T-helper 1 cell (primary cell): Measurements from ENCODE around the gene GJA3.

Experiments
- DNase-seq, 5 donors: peaks; one replicate each; pipeline ENCODE4 v3.0.0-alpha.2; 2012 to 2020
- total RNA-seq, 4 donors: gene quantifications; one replicate each; lab custom pipeline; 2026; lab: John Stamatoyannopoulos, UW

Gene GJA3
- 0 to 0.23 (median 0.06) reads per million in 4 donors for total RNA-seq

- DNase-seq, result peak in 3 of 5 donors; percentile 31 to 48 (median 43)
These were observed at the start of gene GJA3 for GRCh38 chr13:20160306-20161274. Gene GJA3 (minus strand): TSS chr13:20161052. CDS start chr13:20143288, 17,764 bp downstream.

- no peak for DNase-seq
These were observed 49.1 kb upstream of the GJA3 start for GRCh38 chr13:20209948-20210347.

- no peak for DNase-seq
These were observed 45.9 kb upstream of the GJA3 start for GRCh38 chr13:20206698-20207235.

GRCh38 chr13:20206065-20206697 lies 45.3 kb upstream of the GJA3 start:
- DNase-seq, result no peak

DNA sequence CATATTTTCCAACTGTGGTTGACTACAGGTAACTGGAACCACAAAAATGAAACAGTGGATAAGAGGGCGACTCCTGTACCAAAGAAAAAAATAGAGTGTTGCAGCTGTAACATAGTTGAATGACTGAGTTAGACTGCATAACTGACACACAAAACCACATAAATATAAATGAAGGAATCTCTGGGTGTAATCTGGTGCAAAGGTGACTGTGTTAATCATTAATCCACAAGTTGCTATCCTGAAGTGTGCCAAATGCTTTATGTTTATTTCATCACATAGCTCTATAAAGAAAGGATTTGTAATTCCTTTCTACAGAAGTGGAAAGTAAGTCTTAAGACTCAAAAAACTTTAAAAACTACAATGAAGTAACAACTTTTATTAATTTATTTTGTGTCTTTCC lies 37.9 kb upstream of the GJA3 start:
- no peak for DNase-seq

DNA sequence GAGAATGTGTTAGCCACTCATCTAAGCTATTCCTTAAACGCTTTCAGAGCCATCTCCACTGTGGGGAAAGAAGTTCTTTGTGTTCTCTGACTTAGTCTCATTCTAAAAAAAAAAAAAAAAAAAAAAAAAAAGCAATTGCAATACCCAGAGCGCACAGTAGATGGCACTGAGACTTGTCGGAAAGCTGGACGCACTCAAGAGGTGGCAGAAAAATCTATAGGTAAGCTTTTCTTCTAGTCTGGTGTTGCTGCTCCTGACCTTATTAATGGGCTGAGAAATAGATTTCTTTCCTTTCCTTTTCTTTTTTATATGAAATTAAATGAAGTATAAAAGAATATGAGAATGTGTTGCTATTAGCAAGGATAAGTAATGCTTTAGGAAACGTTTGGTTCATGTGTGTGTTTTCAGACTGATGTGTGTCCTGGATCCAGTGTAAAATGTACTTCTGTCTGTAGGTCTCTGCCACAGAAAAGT lies 36.5 kb upstream of the GJA3 start:
- DNase-seq, result peak in 1 of 5 donors; percentile 54

DNA sequence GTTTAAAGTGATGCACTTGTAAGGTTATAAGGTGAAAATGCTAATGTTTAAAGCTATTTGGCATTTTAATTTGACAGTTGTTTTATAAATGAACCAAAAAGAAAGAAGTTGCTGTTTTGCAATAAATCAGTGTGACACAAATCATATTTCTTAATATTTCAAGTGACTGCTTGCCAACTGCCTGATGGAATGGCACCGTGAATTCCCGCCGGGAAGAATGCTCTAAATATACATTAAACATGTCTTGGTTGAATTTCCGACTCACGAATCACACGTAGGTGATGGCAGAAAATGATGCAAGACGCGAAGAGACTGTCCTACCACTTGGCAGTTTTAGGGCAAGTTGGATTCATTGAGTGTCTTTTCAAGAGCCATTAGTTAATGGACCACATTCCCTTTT lies 34.9 kb upstream of the GJA3 start:
- no peak for DNase-seq

DNA sequence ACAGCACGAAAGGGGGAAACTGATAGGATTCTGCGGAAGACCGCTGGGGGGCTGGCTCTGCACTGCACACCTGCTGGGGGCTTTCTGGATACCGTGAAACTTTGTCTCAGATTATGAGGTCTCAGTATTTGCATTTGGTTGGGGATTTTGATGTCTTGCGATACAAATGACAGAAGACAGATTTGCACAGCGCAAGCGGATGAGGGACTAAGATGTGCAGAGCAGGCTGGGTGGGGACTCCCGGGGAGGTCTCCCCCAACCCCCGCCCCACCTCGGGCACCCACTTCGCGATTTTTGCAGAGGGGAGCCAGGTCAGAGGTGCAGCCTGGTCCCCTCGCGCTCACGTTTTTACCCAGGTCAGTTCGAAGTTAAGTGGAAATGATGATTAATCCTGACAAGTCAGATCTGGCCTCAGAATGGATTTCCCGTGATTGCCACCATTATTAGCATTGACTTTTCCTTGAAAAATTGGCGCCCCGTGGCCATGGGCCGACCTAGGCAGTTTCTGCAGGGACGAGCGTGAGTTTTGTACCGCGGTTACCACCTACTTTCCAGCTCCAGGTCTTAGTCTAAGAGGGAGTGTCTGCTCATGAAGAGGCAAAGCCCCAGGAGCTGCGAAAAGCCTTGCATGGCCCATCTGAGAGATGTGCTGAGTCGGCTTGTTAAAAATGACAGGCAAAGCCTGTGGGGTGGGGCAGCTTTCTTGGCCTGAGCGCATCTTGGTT lies 33.2 kb upstream of the GJA3 start:
- DNase-seq, result peak in 1 of 5 donors; percentile 15

- DNase-seq, result no peak
These were observed 32.5 kb upstream of the GJA3 start for GRCh38 chr13:20193162-20193906.

DNA sequence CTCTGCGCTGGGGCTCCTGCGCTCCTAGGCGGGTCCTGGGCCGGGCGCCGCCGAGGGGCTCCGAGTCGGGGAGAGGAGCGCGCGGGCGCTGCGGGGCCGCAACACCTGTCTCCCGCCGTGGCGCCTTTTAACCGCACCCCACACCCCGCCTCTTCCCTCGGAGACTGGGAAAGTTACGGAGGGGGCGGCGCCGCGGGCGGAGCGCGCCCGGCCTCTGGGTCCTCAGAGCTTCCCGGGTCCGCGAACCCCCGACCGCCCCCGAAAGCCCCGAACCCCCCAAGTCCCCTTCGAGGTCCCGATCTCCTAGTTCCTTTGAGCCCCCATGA lies 31.9 kb upstream of the GJA3 start, which contains the start of gene GJB2:
GJB2 (minus strand) TSS at position 103 of the 326 bp plus-strand sequence. CDS start 3,357 bp downstream, outside the sequence.
- no peak for DNase-seq

GRCh38 chr13:20192158-20192835 lies 31.4 kb upstream of the GJA3 start:
- peak in 1 of 5 donors; percentile 14 for DNase-seq

GRCh38 chr13:20191311-20192157 lies 30.7 kb upstream of the GJA3 start:
- DNase-seq, result no peak

DNA sequence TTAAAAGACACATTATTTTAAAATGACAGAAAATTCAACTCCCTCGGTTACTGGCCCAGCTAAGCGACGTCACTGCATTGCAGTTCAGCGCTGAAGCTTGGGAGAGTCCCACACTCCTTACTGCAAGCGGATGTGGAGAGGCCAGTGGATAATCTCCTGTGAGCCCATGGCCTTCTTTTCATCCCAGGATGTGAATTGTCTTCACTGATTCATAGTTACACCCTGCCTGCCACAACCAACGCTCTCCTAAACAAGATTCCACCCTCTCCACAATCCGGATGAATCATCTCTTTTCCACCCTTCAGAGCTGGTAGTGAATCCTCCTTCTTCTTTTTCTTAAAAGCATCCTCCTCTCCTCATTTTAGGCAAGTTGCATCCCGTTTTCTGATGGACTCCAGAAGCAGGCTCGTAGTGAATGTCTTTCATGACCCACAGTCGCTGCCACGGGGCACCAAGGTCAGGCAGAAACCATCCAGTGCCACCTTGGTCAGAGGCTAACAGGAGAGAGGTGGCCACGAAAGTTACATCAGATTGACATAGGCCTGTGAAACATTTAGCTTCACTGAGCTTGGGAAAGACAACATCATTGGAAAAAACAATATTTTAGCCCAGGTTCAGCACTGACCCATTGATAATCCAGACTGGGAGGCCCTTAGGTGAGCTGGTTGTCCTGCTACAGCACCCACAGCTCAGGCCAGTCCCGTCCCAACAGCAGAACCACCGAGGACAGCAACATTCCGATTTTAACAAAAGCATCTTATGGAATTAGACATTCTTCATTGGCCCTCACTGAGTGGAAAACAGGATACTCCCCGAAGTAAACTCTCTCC lies 29.8 kb upstream of the GJA3 start:
- DNase-seq, result no peak

GRCh38 chr13:20190076-20190475 lies 29.2 kb upstream of the GJA3 start:
- no peak for DNase-seq

DNA sequence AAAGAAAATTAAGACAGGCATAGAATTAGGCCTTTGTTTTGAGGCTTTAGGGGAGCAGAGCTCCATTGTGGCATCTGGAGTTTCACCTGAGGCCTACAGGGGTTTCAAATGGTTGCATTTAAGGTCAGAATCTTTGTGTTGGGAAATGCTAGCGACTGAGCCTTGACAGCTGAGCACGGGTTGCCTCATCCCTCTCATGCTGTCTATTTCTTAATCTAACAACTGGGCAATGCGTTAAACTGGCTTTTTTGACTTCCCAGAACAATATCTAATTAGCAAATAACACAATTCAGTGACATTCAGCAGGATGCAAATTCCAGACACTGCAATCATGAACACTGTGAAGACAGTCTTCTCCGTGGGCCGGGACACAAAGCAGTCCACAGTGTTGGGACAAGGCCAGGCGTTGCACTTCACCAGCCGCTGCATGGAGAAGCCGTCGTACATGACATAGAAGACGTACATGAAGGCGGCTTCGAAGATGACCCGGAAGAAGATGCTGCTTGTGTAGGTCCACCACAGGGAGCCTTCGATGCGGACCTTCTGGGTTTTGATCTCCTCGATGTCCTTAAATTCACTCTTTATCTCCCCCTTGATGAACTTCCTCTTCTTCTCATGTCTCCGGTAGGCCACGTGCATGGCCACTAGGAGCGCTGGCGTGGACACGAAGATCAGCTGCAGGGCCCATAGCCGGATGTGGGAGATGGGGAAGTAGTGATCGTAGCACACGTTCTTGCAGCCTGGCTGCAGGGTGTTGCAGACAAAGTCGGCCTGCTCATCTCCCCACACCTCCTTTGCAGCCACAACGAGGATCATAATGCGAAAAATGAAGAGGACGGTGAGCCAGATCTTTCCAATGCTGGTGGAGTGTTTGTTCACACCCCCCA lies 28.1 kb upstream of the GJA3 start:
- DNase-seq, result peak in 1 of 5 donors; percentile 19

DNA sequence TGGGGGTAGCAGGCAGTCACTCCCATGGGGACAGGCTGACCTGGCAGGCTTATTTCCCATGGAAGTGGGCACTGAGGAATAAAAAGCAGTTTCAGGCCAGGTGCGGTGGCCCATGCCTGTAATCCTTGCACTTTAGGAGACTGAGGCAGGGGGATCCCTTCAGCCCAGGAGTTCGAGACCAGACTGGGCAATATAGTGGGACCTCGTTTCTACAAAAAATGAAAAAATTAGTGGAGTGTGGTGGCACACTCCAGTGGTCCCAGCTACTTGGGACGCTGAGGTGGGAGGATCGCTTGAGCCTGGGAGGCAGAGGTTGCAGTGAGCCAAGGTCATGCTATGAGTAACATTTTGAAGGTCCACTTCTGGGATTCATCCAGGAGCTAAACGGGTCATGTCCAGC lies 25.9 kb upstream of the GJA3 start:
- no peak for DNase-seq

- no peak for DNase-seq
These were observed 24.7 kb upstream of the GJA3 start for GRCh38 chr13:20185366-20186056.
